GM18505 (cell line): ENCODE data around the gene THBS3.
A peak's percentile ranks its signal among the peaks of the same experiment; 100 is the strongest.
"Not testable (repeated sequence)": the region's sequence is repeated elsewhere in the genome, so short reads cannot be mapped to it uniquely, and the experiment has no call there.

Experiments used
- ATAC-seq: cut with Tn5 transposase; IDR thresholded peaks from one replicate; pipeline ENCODE4 v1.9.1; 2021; ENCODE audit not compliant: unreplicated experiment
- POLR2A ChIP-seq: IDR thresholded peaks from 4 replicates; pipeline ENCODE4 v1.6.1; 2011; ENCODE audit warnings: borderline replicate concordance; ENCODE audit not compliant: insufficient read depth, insufficient read length; ENCODE audit errors: extremely low read depth

The THBS3 gene

GRCh38 chr1:155207806-155208540 is at the start of gene THBS3:
TSS of gene THBS3 (minus strand) at chr1:155207897. CDS start at chr1:155207876, 21 bp downstream.
- no peak for TF ChIP-seq POLR2A
- ATAC-seq: no peak

GRCh38 chr1:155256058-155256852 is 48.6 kb upstream of the THBS3 start:
- no peak for ATAC-seq
- no peak for TF ChIP-seq POLR2A

GRCh38 chr1:155255243-155256007 is 47.7 kb upstream of the THBS3 start, which contains the start of gene ENTREP3:
TSS of gene ENTREP3 (minus strand) at chr1:155255483. CDS start at chr1:155254877, 606 bp downstream.
- peak; percentile 74 for TF ChIP-seq POLR2A
- ATAC-seq: peak; percentile 48

- no peak for ATAC-seq
- no peak for TF ChIP-seq POLR2A
These were observed 47.1 kb upstream of the THBS3 start for GRCh38 chr1:155254714-155255242.

GRCh38 chr1:155254228-155254713 is 46.6 kb upstream of the THBS3 start:
- no peak for TF ChIP-seq POLR2A
- no peak for ATAC-seq

- ATAC-seq: no peak
- TF ChIP-seq POLR2A: no peak
These were observed 46.1 kb upstream of the THBS3 start for GRCh38 chr1:155253797-155254196.

- TF ChIP-seq POLR2A: no peak
- no peak for ATAC-seq
These were observed 45.5 kb upstream of the THBS3 start for GRCh38 chr1:155253208-155253607.

GRCh38 chr1:155251566-155251965 is 43.9 kb upstream of the THBS3 start:
- no peak for ATAC-seq
- no peak for TF ChIP-seq POLR2A

GRCh38 chr1:155250633-155251449 is 43.1 kb upstream of the THBS3 start:
- ATAC-seq: peak; percentile 74
- TF ChIP-seq POLR2A: peak; percentile 47

GRCh38 chr1:155250246-155250632 is 42.5 kb upstream of the THBS3 start:
- no peak for TF ChIP-seq POLR2A
- ATAC-seq: peak; percentile 22

GRCh38 chr1:155247667-155248553 is 40.2 kb upstream of the THBS3 start:
- no peak for TF ChIP-seq POLR2A
- no peak for ATAC-seq

GRCh38 chr1:155246796-155247195 is 39.1 kb upstream of the THBS3 start:
- ATAC-seq: not testable (repeated sequence)
